WTC11 (cell line): ENCODE data around the gene CRYGN. TPM values are rescaled to one million over a fixed set of nuclear protein-coding genes. Genes with fewer than 3 reads are reported as not detected.

Experiments
- ATAC-seq: fragments of 200-7000 bp; cut with Tn5 transposase; 2 replicates; pipeline ENCODE4 v1.10.0; 2021; ENCODE audit warnings: mild to moderate bottlenecking, moderate library complexity
- CTCF ChIA-PET: fragments of 300-600 bp; sonication (Branson Sonifier 250); formaldehyde crosslinking; loops from one replicate; lab custom pipeline; 2021; ENCODE audit warnings: antibody characterized with exemption; lab: Charles Lee
- POLR2A ChIA-PET: fragments of 350-600 bp; sonication (Branson Sonifier 250); formaldehyde crosslinking; loops from one replicate; lab custom pipeline; 2021; ENCODE audit warnings: antibody characterized with exemption; lab: Charles Lee
- DNase-seq: peaks from one replicate; pipeline ENCODE4 v3.0.0; 2021; ENCODE audit warnings: low spot score
- H3K27ac Mint-ChIP-seq: 2 replicates; pipeline ENCODE4 v1.8.0; 2021; ENCODE audit warnings: mixed read lengths
- H3K27me3 Mint-ChIP-seq: 2 replicates; pipeline ENCODE4 v1.8.0; 2021; ENCODE audit warnings: low read depth, mild to moderate bottlenecking, moderate library complexity, mixed read lengths
- H3K36me3 Mint-ChIP-seq: 2 replicates; pipeline ENCODE4 v1.8.0; 2021; ENCODE audit warnings: mixed read lengths
- H3K4me1 Mint-ChIP-seq: 2 replicates; pipeline ENCODE4 v1.8.0; 2022; ENCODE audit warnings: mixed read lengths
- H3K4me3 Mint-ChIP-seq: 2 replicates; pipeline ENCODE4 v1.8.0; 2021; ENCODE audit warnings: mild to moderate bottlenecking, moderate library complexity, mixed read lengths
- H3K9me3 Mint-ChIP-seq: 2 replicates; pipeline ENCODE4 v1.8.0; 2021; ENCODE audit warnings: mixed read lengths
- CTCF ChIP-seq: fragments of 200-600 bp; IDR thresholded peaks from 2 replicates; pipeline ENCODE4 v1.8.0; 2022; ENCODE audit warnings: antibody characterized with exemption
- ELF4 ChIP-seq: sonication (generic); formaldehyde crosslinking; IDR thresholded peaks from 2 replicates; pipeline ENCODE4 v1.8.1; 2022; ENCODE audit warnings: low read depth, mild to moderate bottlenecking, moderate library complexity, missing genetic modification reagents
- ETV6 ChIP-seq: sonication (generic); formaldehyde crosslinking; IDR thresholded peaks from 2 replicates; pipeline ENCODE4 v1.8.1; 2022; ENCODE audit warnings: mild to moderate bottlenecking, missing genetic modification reagents
- FOXP4 ChIP-seq: sonication (generic); formaldehyde crosslinking; IDR thresholded peaks from 2 replicates; pipeline ENCODE4 v1.8.0; 2022; ENCODE audit warnings: mild to moderate bottlenecking, missing genetic modification reagents
- GRHL2 ChIP-seq: fragments of 250-450 bp; sonication (Bioruptor Pico); IDR thresholded peaks from 2 replicates; pipeline ENCODE4 v1.8.0; 2022; ENCODE audit warnings: mild to moderate bottlenecking, moderate library complexity; ENCODE audit not compliant: insufficient replicate concordance, severe bottlenecking
- IRF2 ChIP-seq: sonication (generic); formaldehyde crosslinking; IDR thresholded peaks from 2 replicates; pipeline ENCODE4 v1.8.0; 2022; ENCODE audit warnings: low read depth, missing genetic modification reagents, borderline replicate concordance
- JUN ChIP-seq: sonication (generic); formaldehyde crosslinking; IDR thresholded peaks from 2 replicates; pipeline ENCODE4 v1.8.0; 2023; ENCODE audit warnings: mild to moderate bottlenecking, missing genetic modification reagents
- KAT7 ChIP-seq: sonication (generic); formaldehyde crosslinking; IDR thresholded peaks from 2 replicates; pipeline ENCODE4 v1.8.1; 2023; ENCODE audit warnings: missing genetic modification reagents, mild to moderate bottlenecking, borderline replicate concordance
- MXD4 ChIP-seq: fragments of 250-450 bp; sonication (Bioruptor Pico); IDR thresholded peaks from 2 replicates; pipeline ENCODE4 v1.8.0; 2021; ENCODE audit warnings: mild to moderate bottlenecking, moderate library complexity, borderline replicate concordance
- PREB ChIP-seq: sonication (generic); formaldehyde crosslinking; IDR thresholded peaks from 2 replicates; pipeline ENCODE4 v1.8.1; 2022; ENCODE audit warnings: mild to moderate bottlenecking, missing genetic modification reagents, moderate library complexity, borderline replicate concordance
- STAT6 ChIP-seq: sonication (generic); formaldehyde crosslinking; conservative IDR thresholded peaks from 2 replicates; pipeline ENCODE4 v1.8.1; 2023; ENCODE audit warnings: mild to moderate bottlenecking, low read depth, missing genetic modification reagents, moderate library complexity
- TEAD1 ChIP-seq: sonication (generic); formaldehyde crosslinking; IDR thresholded peaks from 2 replicates; pipeline ENCODE4 v1.8.0; 2022; ENCODE audit warnings: mild to moderate bottlenecking, missing genetic modification reagents
- ZBTB43 ChIP-seq: sonication (generic); formaldehyde crosslinking; IDR thresholded peaks from 2 replicates; pipeline ENCODE4 v1.8.1; 2023; ENCODE audit warnings: mild to moderate bottlenecking, missing genetic modification reagents
- ZMAT4 ChIP-seq: fragments of 250-450 bp; sonication (Bioruptor Pico); IDR thresholded peaks from 2 replicates; pipeline ENCODE4 v1.9.0; 2021; ENCODE audit warnings: mild to moderate bottlenecking
- ZNF121 ChIP-seq: sonication (generic); formaldehyde crosslinking; IDR thresholded peaks from 2 replicates; pipeline ENCODE4 v1.8.0; 2023; ENCODE audit warnings: missing genetic modification reagents
- ZNF232 ChIP-seq: sonication (generic); formaldehyde crosslinking; IDR thresholded peaks from 2 replicates; pipeline ENCODE4 v1.8.0; 2022; ENCODE audit warnings: mild to moderate bottlenecking, missing genetic modification reagents
- total RNA-seq: library from RNA; stranded (reverse); gene quantifications from 3 replicates; pipeline ENCODE4 v1.2.3, GENCODE V29; 2021

Gene CRYGN
- total RNA-seq, 1 experiment from 2014 or later = 1.5 TPM

GRCh38 chr7:151403764-151404163 lies 36.2 kb downstream of the CRYGN start:
- Mint-ChIP-seq H3K4me3 (no peak overlapping the region), H3K36me3 (peaks cover 4% of the 10 kb centered on the region), H3K27me3 (peaks cover 3% of the 10 kb centered on the region; the same call in 1 of the 2 replicates), H3K4me1 (peaks cover 31% of the 10 kb centered on the region), H3K9me3 (no peaks in the 10 kb centered on the region), H3K27ac (peak overlapping the region; percentile 34; the same call in 1 of the 2 replicates)
- ChIA-PET CTCF (interaction anchor here (1.4 kb wide), 1 partner anchor 32 kb away, joined by 4 read pairs; no protein-coding TSS in a partner anchor), POLR2A (no interaction called here)
- TF ChIP-seq GRHL2 (CRISPR knock-in tag) (no peak), ZNF121 (CRISPR knock-in tag) (no peak), CTCF (no peak), ETV6 (CRISPR knock-in tag) (no peak), KAT7 (no peak), ELF4 (CRISPR knock-in tag) (no peak), STAT6 (CRISPR knock-in tag) (no peak), MXD4 (CRISPR knock-in tag) (no peak), TEAD1 (no peak)
- DNase-seq = no peak
- no peak for ATAC-seq

GRCh38 chr7:151402029-151402835 lies 37.7 kb downstream of the CRYGN start:
- peaks cover 13% of the 10 kb centered on the region for H3K36me3 Mint-ChIP-seq
- DNase-seq = no peak
- TF ChIP-seq PREB (CRISPR knock-in tag) = no peak
- TF ChIP-seq ZNF232 (CRISPR knock-in tag) = no peak
- TF ChIP-seq ZBTB43 (CRISPR knock-in tag) = no peak
- no peak for TF ChIP-seq JUN (CRISPR knock-in tag)
- TF ChIP-seq FOXP4 (CRISPR knock-in tag) = no peak
- TF ChIP-seq CTCF = no peak
- TF ChIP-seq IRF2 = no peak
- no peak for TF ChIP-seq ZMAT4 (CRISPR knock-in tag)

More at GRCh38 chr7:151402029-151402835, 37.7 kb downstream of the CRYGN start:
- ChIA-PET POLR2A (no interaction called here), CTCF (no interaction called here)
- no peak for ATAC-seq
- Mint-ChIP-seq H3K4me1 (peaks cover 26% of the 10 kb centered on the region), H3K9me3 (peaks cover 8% of the 10 kb centered on the region), H3K27ac (no peak overlapping the region), H3K4me3 (no peak overlapping the region), H3K27me3 (no peaks in the 10 kb centered on the region)
